T-cell (primary cell): Measurements from ENCODE around the gene RADIL. TPM values are rescaled to one million over a fixed set of nuclear protein-coding genes. Genes with fewer than 3 reads are reported as not detected.

Experiments
- ATAC-seq, 4 experiments: fragments of 200-7000 bp in 3 of 4; fragments of 150-1000 bp in 1 of 4; cut with Tn5 transposase; replicated peaks in 1 of 4; 1 replicate in 3 of 4; 2 replicates in 1 of 4; pipeline ENCODE4 v1.10.0; 2021; ENCODE audit warnings: moderate library complexity in 3 of 4, mild to moderate bottlenecking in 2 of 4, moderate number of reproducible peaks in 1 of 4
- CTCF ChIA-PET, 2 donors: fragments of 300-600 bp; sonication (Branson Sonifier 250); formaldehyde crosslinking; loops; one replicate each; lab custom pipeline; 2022; ENCODE audit warnings: antibody characterized with exemption in 2 of 2; lab: Charles Lee
- POLR2A ChIA-PET, 2 donors: fragments of 300-600 bp; sonication (Branson Sonifier 250); formaldehyde crosslinking; loops; one replicate each; lab custom pipeline; 2022; ENCODE audit warnings: antibody characterized with exemption in 2 of 2; lab: Charles Lee
- DNase-seq, 35 experiments: peaks; one replicate each; pipeline versions ENCODE4 v3.0.0 to v3.0.0-alpha.2; 2013 to 2023
- H3K27ac ChIP-seq: one replicate; pipeline ENCODE4 v1.5.1; 2013; ENCODE audit warnings: low read length
- H3K27me3 ChIP-seq, 2 experiments: replicated peaks in 1 of 2; 1 replicate in 1 of 2; 2 replicates in 1 of 2; pipeline versions ENCODE4 v1.6.1 to v1.7.0; 2013; ENCODE audit warnings: low read length in 1 of 2, mixed read lengths in 1 of 2; ENCODE audit not compliant: control insufficient read depth in 2 of 2, insufficient read depth in 2 of 2; ENCODE audit errors: extremely low read depth in 1 of 2
- H3K36me3 ChIP-seq, 2 donors: 1 replicate in 1 of 2; 2 replicates in 1 of 2; pipeline versions ENCODE4 v1.6.1 to v1.7.0; 2013; ENCODE audit warnings: low read length in 1 of 2; ENCODE audit not compliant: control insufficient read depth in 2 of 2, insufficient read depth in 1 of 2; ENCODE audit errors: extremely low read depth in 1 of 2
- H3K4me1 ChIP-seq, 2 experiments: 1 replicate in 1 of 2; 2 replicates in 1 of 2; pipeline versions ENCODE4 v1.6.1 to v1.7.0; 2013; ENCODE audit warnings: low read length in 2 of 2, mixed read lengths in 1 of 2; ENCODE audit not compliant: insufficient read depth in 2 of 2, control insufficient read depth in 1 of 2; ENCODE audit errors: extremely low read depth in 1 of 2
- H3K4me3 ChIP-seq, 2 donors: 1 replicate in 1 of 2; 2 replicates in 1 of 2; pipeline versions ENCODE4 v1.5.1 to v1.7.0; 2013; ENCODE audit warnings: mild to moderate bottlenecking in 2 of 2, low read length in 1 of 2, moderate library complexity in 1 of 2; ENCODE audit not compliant: control insufficient read depth in 1 of 2; ENCODE audit errors: extremely low read depth in 1 of 2
- H3K9me3 ChIP-seq: 2 replicates; pipeline ENCODE4 v1.7.0; 2013
- H3K27ac Mint-ChIP-seq, 2 donors: one replicate each; pipeline ENCODE4 v1.8.0; 2020 to 2021; ENCODE audit warnings: mild to moderate bottlenecking in 2 of 2, mixed read lengths in 2 of 2
- H3K27me3 Mint-ChIP-seq, 2 donors: one replicate each; pipeline ENCODE4 v1.8.0; 2021 to 2022; ENCODE audit warnings: mixed read lengths in 2 of 2
- H3K36me3 Mint-ChIP-seq: one replicate; pipeline ENCODE4 v1.8.0; 2021; ENCODE audit warnings: mixed read lengths
- H3K4me1 Mint-ChIP-seq, 3 donors: one replicate each; pipeline ENCODE4 v1.8.0; 2020 to 2022; ENCODE audit warnings: mixed read lengths in 3 of 3, mild to moderate bottlenecking in 1 of 3
- H3K4me3 Mint-ChIP-seq, 3 donors: one replicate each; pipeline ENCODE4 v1.8.0; 2020 to 2022; ENCODE audit warnings: mild to moderate bottlenecking in 3 of 3, mixed read lengths in 3 of 3, moderate library complexity in 3 of 3
- H3K9me3 Mint-ChIP-seq, 3 donors: one replicate each; pipeline ENCODE4 v1.8.0; 2020 to 2022; ENCODE audit warnings: mixed read lengths in 3 of 3
- WGBS: methylation state at CpG from one replicate; pipeline ENCODE4 v1.1.5; 2013; ENCODE audit warnings: missing lambda C conversion rate; ENCODE audit not compliant: insufficient coverage; 5-methylcytosine and 5-hydroxymethylcytosine counted together
- total RNA-seq, 35 experiments: library from RNA in 6 of 35; stranded (reverse) in 6 of 35; fragments of 120-200 nt in 1 of 35; gene quantifications; one replicate each; pipeline versions ENCODE4 v1.2.1 to v1.2.4 and lab custom pipeline; 2013 to 2026

Gene RADIL
- total RNA-seq, 5 donors from 2014 or later (not counting 1 experiment from before 2014, with no cell fraction given) = 0.20 to 0.30 TPM; not detected in 3

- peaks cover 8 to 70% of the 10 kb centered on the region in 2 experiments for H3K27me3 ChIP-seq
- DNase-seq (no peak), ATAC-seq (no peak)
- peaks cover 0 to 11% of the 10 kb centered on the region in 2 experiments for H3K4me1 ChIP-seq
- Mint-ChIP-seq H3K36me3 (no peaks in the 10 kb centered on the region), H3K4me3 (no peak overlapping the region), H3K27me3 (peaks cover 20 to 49% of the 10 kb centered on the region in 2 donors), H3K4me1 (peaks cover 12 to 17% (median 12%) of the 10 kb centered on the region in 3 donors), H3K9me3 (no peaks in the 10 kb centered on the region), H3K27ac (no peak overlapping the region)
- no peaks in the 10 kb centered on the region for H3K9me3 ChIP-seq
- 93% methylated on average over 25 of the region's 27 CpGs for WGBS
- ChIA-PET CTCF (no interaction called here), POLR2A (no interaction called here)
- H3K36me3 ChIP-seq = no peaks in the 10 kb centered on the region
- no peak overlapping the region for H3K4me3 ChIP-seq
- no peak overlapping the region for H3K27ac ChIP-seq
Measured at GRCh38 chr7:4879396-4880081, 4.0 kb downstream of the RADIL start.

GRCh38 chr7:4878336-4879335 lies 4.9 kb downstream of the RADIL start:
- peaks cover 20 to 42% of the 10 kb centered on the region in 2 donors for H3K27me3 Mint-ChIP-seq
- ChIA-PET POLR2A (no interaction called here), CTCF (no interaction called here)

GRCh38 chr7:4876586-4876985 lies 6.9 kb downstream of the RADIL start:
- Histone ChIP-seq H3K4me1 (no peaks in the 10 kb centered on the region), H3K36me3 (no peaks in the 10 kb centered on the region), H3K27me3 (peaks cover 0 to 74% of the 10 kb centered on the region in 2 experiments), H3K27ac (no peak overlapping the region), H3K4me3 (no peak overlapping the region), H3K9me3 (no peaks in the 10 kb centered on the region)
- H3K36me3 Mint-ChIP-seq = no peaks in the 10 kb centered on the region
- no peak for ATAC-seq
- no peak overlapping the region for H3K4me3 Mint-ChIP-seq
- H3K4me1 Mint-ChIP-seq = no peaks in the 10 kb centered on the region
- H3K9me3 Mint-ChIP-seq = no peaks in the 10 kb centered on the region
- DNase-seq = no peak
- POLR2A ChIA-PET = no interaction called here
- peaks cover 19 to 50% of the 10 kb centered on the region in 2 donors for H3K27me3 Mint-ChIP-seq
- no peak overlapping the region for H3K27ac Mint-ChIP-seq
- WGBS = 94% methylated on average over 17 of the region's 18 CpGs
- CTCF ChIA-PET = no interaction called here

More at GRCh38 chr7:4878336-4879335, 4.9 kb downstream of the RADIL start:
- Mint-ChIP-seq H3K27ac (no peak overlapping the region), H3K36me3 (no peaks in the 10 kb centered on the region), H3K9me3 (no peaks in the 10 kb centered on the region), H3K4me1 (peaks cover 12% of the 10 kb centered on the region in 3 donors), H3K4me3 (no peak overlapping the region)
- H3K27ac ChIP-seq = no peak overlapping the region
- peaks cover 0 to 8% of the 10 kb centered on the region in 2 experiments for H3K4me1 ChIP-seq
- no peak for ATAC-seq
- WGBS = 86% methylated on average over 35 of the region's 45 CpGs
- H3K9me3 ChIP-seq = no peaks in the 10 kb centered on the region
- peaks cover 4 to 71% of the 10 kb centered on the region in 2 experiments for H3K27me3 ChIP-seq
- no peak for DNase-seq
- H3K36me3 ChIP-seq = no peaks in the 10 kb centered on the region
- no peak overlapping the region for H3K4me3 ChIP-seq

- no peak for DNase-seq
- H3K36me3 Mint-ChIP-seq = no peaks in the 10 kb centered on the region
- H3K4me3 ChIP-seq = no peak overlapping the region
- H3K27ac ChIP-seq = no peak overlapping the region
- peaks cover 2 to 5% (median 4%) of the 10 kb centered on the region in 3 donors for H3K4me1 Mint-ChIP-seq
- WGBS = 81% methylated on average over 8 of the region's 15 CpGs
- H3K36me3 ChIP-seq = no peaks in the 10 kb centered on the region
- POLR2A ChIA-PET = no interaction called here
- no peaks in the 10 kb centered on the region for H3K9me3 ChIP-seq
- no peaks in the 10 kb centered on the region for H3K4me1 ChIP-seq
- H3K4me3 Mint-ChIP-seq = no peak overlapping the region
- no peaks in the 10 kb centered on the region for H3K9me3 Mint-ChIP-seq
- H3K27me3 Mint-ChIP-seq = peaks cover 16 to 55% of the 10 kb centered on the region in 2 donors
- CTCF ChIA-PET = no interaction called here
- ATAC-seq = no peak
- peaks cover 0 to 74% of the 10 kb centered on the region in 2 experiments for H3K27me3 ChIP-seq
- no peak overlapping the region for H3K27ac Mint-ChIP-seq
Measured at GRCh38 chr7:4875391-4875790, 8.1 kb downstream of the RADIL start.

- peaks cover 3 to 60% of the 10 kb centered on the region in 2 experiments for H3K27me3 ChIP-seq
- Mint-ChIP-seq H3K27me3 (peaks cover 15 to 43% of the 10 kb centered on the region in 2 donors), H3K4me3 (no peak overlapping the region), H3K36me3 (no peaks in the 10 kb centered on the region), H3K9me3 (peaks cover 0 to 2% (median 0%) of the 10 kb centered on the region in 3 donors), H3K27ac (no peak overlapping the region), H3K4me1 (peaks cover 2 to 5% (median 4%) of the 10 kb centered on the region in 3 donors)
- DNase-seq (no peak), ATAC-seq (no peak)
- H3K4me3 ChIP-seq = no peak overlapping the region
- ChIA-PET POLR2A (no interaction called here), CTCF (no interaction called here)
- H3K9me3 ChIP-seq = no peaks in the 10 kb centered on the region
- WGBS = 89% methylated on average over 20 of the region's 31 CpGs
- H3K36me3 ChIP-seq = no peaks in the 10 kb centered on the region
- no peaks in the 10 kb centered on the region for H3K4me1 ChIP-seq
- H3K27ac ChIP-seq = no peak overlapping the region
Measured at GRCh38 chr7:4873071-4873944, 10.2 kb downstream of the RADIL start.
